AG04450 (cell line): ENCODE results near the gene MOCS3. TPM values are rescaled to one million over a fixed set of nuclear protein-coding genes. Genes with fewer than 3 reads are reported as not detected.

Source experiments
- CTCF ChIA-PET: fragments of 300-600, 350-600 bp; formaldehyde crosslinking; extraction: SDS; loops from one replicate; lab custom pipeline; 2022; ENCODE audit warnings: antibody characterized with exemption, inconsistent platforms; lab: Charles Lee
- POLR2A ChIA-PET: fragments of 350-600 bp; formaldehyde crosslinking; extraction: SDS; loops from one replicate; lab custom pipeline; 2021; ENCODE audit warnings: antibody characterized with exemption, inconsistent platforms; lab: Yijun Ruan, JAX
- DNase-seq: peaks from one replicate; pipeline ENCODE4 v3.0.0-alpha.2; 2011; ENCODE audit warnings: low read depth, low spot score
- H3K27ac ChIP-seq: one replicate; pipeline ENCODE4 v1.5.1; 2012; ENCODE audit warnings: low read depth, low read length, control low read depth
- H3K27me3 ChIP-seq: one replicate; pipeline ENCODE4 v1.6.0; 2012; ENCODE audit warnings: low read length; ENCODE audit not compliant: control insufficient read depth, insufficient read depth
- H3K4me3 ChIP-seq: 2 replicates; pipeline ENCODE4 v1.5.1; 2011; ENCODE audit warnings: mild to moderate bottlenecking, low read depth, low read length, control low read depth
- H3K9me3 ChIP-seq: 2 replicates; pipeline ENCODE4 v1.5.1; 2012; ENCODE audit warnings: low read length; ENCODE audit not compliant: control insufficient read depth, insufficient read depth
- CTCF ChIP-seq: IDR thresholded peaks from 2 replicates; pipeline ENCODE4 v1.5.1; 2011; ENCODE audit warnings: low read depth, low read length, control low read depth, inconsistent platforms
- polyA minus RNA-seq: library from RNA; depleted of rRNA, polyadenylated mRNA; stranded (reverse); fragments of >200 nt; gene quantifications from 2 replicates; pipeline ENCODE4 v1.2.3, GENCODE V29; 2011; rRNA and poly(A)+ RNA removed
- polyA plus RNA-seq: library from polyadenylated mRNA; depleted of rRNA; stranded (reverse); fragments of >200 nt; gene quantifications from 2 replicates; pipeline ENCODE4 v1.2.3, GENCODE V29; 2011; rRNA removed

Gene MOCS3
- polyA plus RNA-seq (3.8 and 4.0 TPM in 2 replicates), polyA minus RNA-seq (5.0 and 6.6 TPM in 2 replicates)

- ChIA-PET CTCF (interaction anchor here (1.0 to 3.1 kb wide), 8 partner anchors 23 to 168 kb away, joined by 3 to 27 read pairs (median 6); partner anchors contain the start of genes ADNP and BCAS4), POLR2A (interaction anchor here (0.5 to 2.1 kb wide), 11 partner anchors 8 to 369 kb away, joined by 3 to 17 read pairs (median 3); partner anchors contain the start of genes ADNP and BCAS4)
- Histone ChIP-seq H3K27me3 (no peaks in the 10 kb centered on the region), H3K9me3 (peaks cover 5% of the 10 kb centered on the region; the same call in 1 of the 2 replicates), H3K4me3 (peak within 1 kb of the TSS; percentile 77), H3K27ac (peak within 1 kb of the TSS; percentile 79)
- peak; percentile 81 for DNase-seq
- no peak for TF ChIP-seq CTCF
Measured at GRCh38 chr20:50958615-50959542, at the start of gene MOCS3. Gene MOCS3, plus strand, starts transcription at chr20:50958818. Its CDS starts 25 bp downstream, at chr20:50958843.

- H3K27ac ChIP-seq: no peak overlapping the region
- H3K27me3 ChIP-seq: no peaks in the 10 kb centered on the region
- TF ChIP-seq CTCF: no peak
- no peaks in the 10 kb centered on the region for H3K9me3 ChIP-seq
- POLR2A ChIA-PET: interaction anchor here (0.5 to 0.7 kb wide), 2 partner anchors 16 to 185 kb away, joined by 4 to 6 read pairs; no protein-coding TSS in a partner anchor
- no peak for DNase-seq
- no peak overlapping the region for H3K4me3 ChIP-seq
- CTCF ChIA-PET: interaction anchor here (0.7 to 3.6 kb wide), 2 partner anchors 9 to 20 kb away, joined by 3 to 19 read pairs; no protein-coding TSS in a partner anchor
Measured at GRCh38 chr20:50909413-50909812, 49.2 kb upstream of the MOCS3 start.

- ChIA-PET POLR2A (interaction anchor here (0.7 kb wide), 1 partner anchor 118 kb away, joined by 3 read pairs; no protein-coding TSS in a partner anchor), CTCF (interaction anchor here (0.6 to 1.1 kb wide), 3 partner anchors 10 to 116 kb away, joined by 3 to 4 read pairs (median 3); partner anchors contain the start of genes ADNP and BCAS4)
- H3K4me3 ChIP-seq: no peak overlapping the region
Measured at GRCh38 chr20:50911030-50911429, 47.6 kb upstream of the MOCS3 start.

GRCh38 chr20:50911716-50912115, 46.9 kb upstream of the MOCS3 start:
- DNase-seq: no peak
- ChIA-PET POLR2A (no interaction called here), CTCF (interaction anchor here (0.9 to 1.5 kb wide), 4 partner anchors 9 to 117 kb away, joined by 3 to 6 read pairs (median 4); partner anchors contain the start of genes ADNP and BCAS4)
- Histone ChIP-seq H3K9me3 (no peaks in the 10 kb centered on the region), H3K4me3 (no peak overlapping the region), H3K27me3 (no peaks in the 10 kb centered on the region), H3K27ac (peak overlapping the region; percentile 43)
- TF ChIP-seq CTCF: no peak

More at GRCh38 chr20:50911030-50911429, 47.6 kb upstream of the MOCS3 start:
- DNase-seq: peak; percentile 59
- H3K27ac ChIP-seq: peak overlapping the region; percentile 65
- TF ChIP-seq CTCF: no peak
- H3K9me3 ChIP-seq: no peaks in the 10 kb centered on the region
- H3K27me3 ChIP-seq: no peaks in the 10 kb centered on the region
